Naive thymus-derived CD8-positive, alpha-beta T cell (primary cell): ENCODE results near the gene ANKRD1. TPM values are rescaled to one million over a fixed set of nuclear protein-coding genes. Genes with fewer than 3 reads are reported as not detected.
A peak's percentile ranks its signal among the peaks of the same experiment; 100 is the strongest.
"Not testable (repeated sequence)": the region's sequence is repeated elsewhere in the genome, so short reads cannot be mapped to it uniquely, and the experiment has no call there.

Experiments
- ATAC-seq, 2 donors: fragments of 150-1000 bp; cut with Tn5 transposase in 1 of 2; sonication (Bioruptor Pico), chemical (Tn5 transposase) in 1 of 2; 1 replicate in 1 of 2; 2 replicates in 1 of 2; pipeline ENCODE4 v1.10.0; 2021; ENCODE audit warnings: mild to moderate bottlenecking in 2 of 2, moderate library complexity in 2 of 2
- POLR2A ChIA-PET: fragments of 350-600 bp; sonication (Branson Sonifier 250); formaldehyde crosslinking; loops from one replicate; lab custom pipeline; 2021; ENCODE audit warnings: antibody characterized with exemption; lab: Charles Lee
- DNase-seq, 10 donors: peaks; one replicate each; pipeline versions ENCODE4 v3.0.0 to v3.0.0-alpha.2; 2020 to 2022
- H3K27ac Mint-ChIP-seq, 10 donors: one replicate each; pipeline ENCODE4 v1.8.0; 2020 to 2022; ENCODE audit warnings: mild to moderate bottlenecking in 10 of 10, mixed read lengths in 10 of 10, moderate library complexity in 4 of 10, inconsistent platforms in 1 of 10
- H3K27me3 Mint-ChIP-seq, 5 donors: one replicate each; pipeline ENCODE4 v1.8.0; 2021 to 2022; ENCODE audit warnings: mixed read lengths in 5 of 5
- H3K36me3 Mint-ChIP-seq, 3 donors: one replicate each; pipeline ENCODE4 v1.8.0; 2020 to 2022; ENCODE audit warnings: mixed read lengths in 3 of 3, mild to moderate bottlenecking in 2 of 3, inconsistent platforms in 1 of 3
- H3K4me1 Mint-ChIP-seq, 4 donors: one replicate each; pipeline ENCODE4 v1.8.0; 2021 to 2022; ENCODE audit warnings: mixed read lengths in 4 of 4
- H3K4me3 Mint-ChIP-seq, 10 donors: one replicate each; pipeline ENCODE4 v1.8.0; 2020 to 2022; ENCODE audit warnings: mild to moderate bottlenecking in 10 of 10, mixed read lengths in 10 of 10, moderate library complexity in 6 of 10, inconsistent platforms in 1 of 10
- H3K9me3 Mint-ChIP-seq, 9 donors: one replicate each; pipeline ENCODE4 v1.8.0; 2020 to 2022; ENCODE audit warnings: mixed read lengths in 9 of 9, mild to moderate bottlenecking in 3 of 9, inconsistent platforms in 1 of 9, moderate library complexity in 1 of 9
- polyA plus RNA-seq, 3 donors: library from polyadenylated mRNA; unstranded; fragments of 300-500 nt; fragmentation: Illumina TruSeq; gene quantifications; one replicate each; pipeline ENCODE4 v1.2.3, GENCODE V29; 2021
- total RNA-seq, 8 experiments: library from RNA in 2 of 8; stranded (reverse) in 2 of 8; gene quantifications; one replicate each; pipeline ENCODE4 v1.2.3 and lab custom pipeline; 2021 to 2026

Gene ANKRD1
- total and polyA plus RNA-seq, 5 experiments from 2014 or later, result not detected

GRCh38 chr10:90947030-90947960 is 26.4 kb upstream of the ANKRD1 start:
- H3K9me3 Mint-ChIP-seq, result peaks cover 0 to 5% (median 0%) of the 10 kb centered on the region in 9 donors
- H3K27me3 Mint-ChIP-seq, result peaks cover 0 to 3% (median 0%) of the 10 kb centered on the region in 5 donors
- POLR2A ChIA-PET, result no interaction called here
- DNase-seq, result peak in 2 of 10 donors; percentile 1 to 10
- no peaks in the 10 kb centered on the region for H3K36me3 Mint-ChIP-seq
- peaks cover 0 to 13% (median 10%) of the 10 kb centered on the region in 4 donors for H3K4me1 Mint-ChIP-seq
- ATAC-seq, result peak; percentile 57 to 64
- peak overlapping the region in 6 of 10 donors; percentile 4 to 78 (median 30) for H3K27ac Mint-ChIP-seq
- no peak overlapping the region for H3K4me3 Mint-ChIP-seq

GRCh38 chr10:90945491-90946070 is 24.7 kb upstream of the ANKRD1 start:
- peaks cover 0 to 13% (median 10%) of the 10 kb centered on the region in 4 donors for H3K4me1 Mint-ChIP-seq
- no peak for DNase-seq
- POLR2A ChIA-PET, result no interaction called here
- no peak overlapping the region for H3K27ac Mint-ChIP-seq
- no peak for ATAC-seq
- H3K36me3 Mint-ChIP-seq, result no peaks in the 10 kb centered on the region
- no peaks in the 10 kb centered on the region for H3K9me3 Mint-ChIP-seq
- H3K27me3 Mint-ChIP-seq, result peaks cover 0 to 3% (median 0%) of the 10 kb centered on the region in 5 donors
- H3K4me3 Mint-ChIP-seq, result no peak overlapping the region

DNA sequence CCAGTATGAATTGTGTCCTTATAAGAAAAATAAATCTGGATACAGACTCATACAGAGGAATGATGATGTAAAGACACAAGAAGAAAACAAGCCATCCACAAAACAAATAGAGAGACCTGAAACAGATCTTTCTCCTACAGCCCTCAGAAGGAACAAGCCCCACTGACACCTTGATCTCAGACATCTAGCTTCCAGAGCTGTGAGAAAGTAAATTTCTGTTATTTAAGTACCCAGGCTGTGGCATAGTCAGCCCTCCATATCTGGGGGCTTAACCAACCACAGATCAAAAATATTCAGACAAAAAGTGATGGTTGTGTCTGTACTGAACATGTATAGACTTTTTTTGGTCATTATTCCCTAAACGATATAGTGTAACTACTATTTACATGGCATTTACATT is 23.9 kb upstream of the ANKRD1 start:
- Mint-ChIP-seq H3K9me3 (no peaks in the 10 kb centered on the region), H3K4me3 (no peak overlapping the region), H3K4me1 (peaks cover 0 to 13% (median 10%) of the 10 kb centered on the region in 4 donors), H3K36me3 (no peaks in the 10 kb centered on the region), H3K27ac (no peak overlapping the region), H3K27me3 (peaks cover 0 to 3% (median 0%) of the 10 kb centered on the region in 5 donors)
- POLR2A ChIA-PET, result no interaction called here
- ATAC-seq (no peak), DNase-seq (no peak)

GRCh38 chr10:90942980-90943379 is 22.1 kb upstream of the ANKRD1 start:
- POLR2A ChIA-PET, ATAC-seq: not testable (repeated sequence)

GRCh38 chr10:90939648-90940047 is 18.8 kb upstream of the ANKRD1 start:
- POLR2A ChIA-PET, result no interaction called here
- H3K4me1 Mint-ChIP-seq, result peaks cover 0 to 6% (median 0%) of the 10 kb centered on the region in 4 donors
- H3K4me3 Mint-ChIP-seq, result no peak overlapping the region
- no peaks in the 10 kb centered on the region for H3K9me3 Mint-ChIP-seq
- H3K27ac Mint-ChIP-seq, result peak overlapping the region in 1 of 10 donors; percentile 3
- peaks cover 0 to 7% (median 0%) of the 10 kb centered on the region in 5 donors for H3K27me3 Mint-ChIP-seq
- no peaks in the 10 kb centered on the region for H3K36me3 Mint-ChIP-seq
- DNase-seq (no peak), ATAC-seq (no peak)

More at GRCh38 chr10:90942980-90943379, 22.1 kb upstream of the ANKRD1 start:
- H3K36me3 Mint-ChIP-seq, H3K4me3 Mint-ChIP-seq, DNase-seq, H3K9me3 Mint-ChIP-seq, H3K27me3 Mint-ChIP-seq, H3K27ac Mint-ChIP-seq: not testable (repeated sequence)
- peaks cover 0 to 13% (median 10%) of the 10 kb centered on the region in 4 donors for H3K4me1 Mint-ChIP-seq

DNA sequence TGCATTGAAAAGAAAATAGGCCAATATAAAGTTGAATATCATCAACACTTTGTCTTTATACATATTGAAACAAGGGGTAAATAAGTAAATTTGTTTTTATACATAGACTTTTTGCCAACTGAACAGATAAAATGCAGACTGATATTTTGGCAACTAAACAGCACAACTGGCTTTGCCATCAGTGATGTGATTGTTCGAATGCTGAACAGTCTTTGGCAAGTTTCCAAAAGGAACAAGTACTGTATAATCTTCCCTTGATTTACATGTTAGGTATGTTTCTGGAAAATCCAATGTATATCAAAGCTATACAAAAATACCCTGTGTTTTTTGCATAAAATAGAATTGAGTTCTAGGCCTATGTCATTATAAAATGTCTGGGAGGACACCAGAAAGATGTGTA is 18.2 kb upstream of the ANKRD1 start:
- POLR2A ChIA-PET, result no interaction called here
- no peak overlapping the region for H3K27ac Mint-ChIP-seq
- no peak for ATAC-seq
- no peaks in the 10 kb centered on the region for H3K9me3 Mint-ChIP-seq
- no peak for DNase-seq
- no peaks in the 10 kb centered on the region for H3K36me3 Mint-ChIP-seq
- H3K4me3 Mint-ChIP-seq, result no peak overlapping the region
- H3K27me3 Mint-ChIP-seq, result peaks cover 0 to 7% (median 0%) of the 10 kb centered on the region in 5 donors
- peaks cover 0 to 6% (median 0%) of the 10 kb centered on the region in 4 donors for H3K4me1 Mint-ChIP-seq

GRCh38 chr10:90937645-90938258 is 16.9 kb upstream of the ANKRD1 start:
- ATAC-seq, result no peak
- Mint-ChIP-seq H3K36me3 (no peaks in the 10 kb centered on the region), H3K4me3 (no peak overlapping the region), H3K9me3 (no peaks in the 10 kb centered on the region), H3K4me1 (peaks cover 0 to 6% (median 0%) of the 10 kb centered on the region in 4 donors), H3K27ac (no peak overlapping the region), H3K27me3 (peaks cover 0 to 9% (median 0%) of the 10 kb centered on the region in 5 donors)
- no peak for DNase-seq
- POLR2A ChIA-PET, result no interaction called here

DNA sequence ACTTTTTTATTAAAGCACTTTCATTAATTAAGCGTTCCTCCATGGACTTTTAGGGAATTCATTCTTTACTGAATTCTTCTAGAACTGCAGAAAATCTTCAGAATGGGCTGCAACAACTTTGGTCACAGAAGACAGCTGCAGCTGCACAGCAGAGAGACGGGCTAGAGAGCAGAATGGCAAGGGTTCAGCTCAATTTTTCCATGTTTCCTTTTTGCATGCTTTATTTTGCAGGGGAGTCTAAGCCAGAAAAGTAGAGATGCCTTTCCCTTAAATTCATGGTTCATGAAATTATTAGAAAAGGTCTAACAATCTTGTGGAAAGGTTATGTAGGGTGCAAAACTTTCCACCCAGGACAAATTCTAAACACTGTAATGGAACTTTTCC is 15.4 kb upstream of the ANKRD1 start:
- Mint-ChIP-seq H3K27ac (no peak overlapping the region), H3K9me3 (no peaks in the 10 kb centered on the region), H3K4me3 (no peak overlapping the region), H3K4me1 (peaks cover 0 to 6% (median 0%) of the 10 kb centered on the region in 4 donors), H3K36me3 (no peaks in the 10 kb centered on the region), H3K27me3 (peaks cover 0 to 9% (median under 1%) of the 10 kb centered on the region in 5 donors)
- no peak for ATAC-seq
- DNase-seq, result no peak
- POLR2A ChIA-PET, result no interaction called here

DNA sequence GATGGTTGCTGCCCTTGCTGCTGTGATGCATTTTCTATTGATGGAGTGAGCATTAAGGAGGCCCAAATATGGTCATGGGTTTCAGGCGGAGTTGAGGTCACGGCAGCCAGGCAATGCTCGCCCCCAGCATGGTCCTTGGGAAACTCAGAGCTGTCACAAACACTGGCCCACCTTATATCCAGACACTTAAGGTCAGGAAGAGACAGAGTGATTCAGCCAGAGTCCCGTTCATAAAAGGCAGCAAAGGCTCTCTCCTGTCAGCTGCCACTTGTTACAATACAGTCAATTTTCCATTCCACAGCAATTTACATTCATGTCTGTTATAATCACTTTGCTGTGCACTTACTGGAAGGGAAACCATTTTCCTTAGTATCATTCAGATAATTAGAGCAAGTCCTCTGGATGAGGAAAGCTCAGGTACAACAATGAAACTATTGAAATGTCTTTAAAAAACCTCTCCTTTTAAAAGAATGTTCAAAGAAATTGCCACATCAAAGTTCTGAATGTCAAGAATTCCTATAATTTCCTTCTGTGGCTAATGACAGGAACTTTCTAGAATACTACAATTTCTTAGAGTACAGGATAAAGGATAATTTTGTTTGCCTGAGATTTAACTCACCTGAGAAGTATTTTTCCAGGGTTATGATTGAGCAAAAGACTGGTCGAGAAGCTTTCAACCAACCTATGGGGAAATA is 14.8 kb upstream of the ANKRD1 start:
- ATAC-seq, result no peak
- Mint-ChIP-seq H3K9me3 (no peaks in the 10 kb centered on the region), H3K27ac (peak overlapping the region in 1 of 10 donors; percentile 17), H3K4me3 (no peak overlapping the region), H3K4me1 (peaks cover 0 to 6% (median 0%) of the 10 kb centered on the region in 4 donors), H3K27me3 (peaks cover 0 to 9% (median 4%) of the 10 kb centered on the region in 5 donors), H3K36me3 (no peaks in the 10 kb centered on the region)
- DNase-seq, result no peak
- POLR2A ChIA-PET, result no interaction called here

DNA sequence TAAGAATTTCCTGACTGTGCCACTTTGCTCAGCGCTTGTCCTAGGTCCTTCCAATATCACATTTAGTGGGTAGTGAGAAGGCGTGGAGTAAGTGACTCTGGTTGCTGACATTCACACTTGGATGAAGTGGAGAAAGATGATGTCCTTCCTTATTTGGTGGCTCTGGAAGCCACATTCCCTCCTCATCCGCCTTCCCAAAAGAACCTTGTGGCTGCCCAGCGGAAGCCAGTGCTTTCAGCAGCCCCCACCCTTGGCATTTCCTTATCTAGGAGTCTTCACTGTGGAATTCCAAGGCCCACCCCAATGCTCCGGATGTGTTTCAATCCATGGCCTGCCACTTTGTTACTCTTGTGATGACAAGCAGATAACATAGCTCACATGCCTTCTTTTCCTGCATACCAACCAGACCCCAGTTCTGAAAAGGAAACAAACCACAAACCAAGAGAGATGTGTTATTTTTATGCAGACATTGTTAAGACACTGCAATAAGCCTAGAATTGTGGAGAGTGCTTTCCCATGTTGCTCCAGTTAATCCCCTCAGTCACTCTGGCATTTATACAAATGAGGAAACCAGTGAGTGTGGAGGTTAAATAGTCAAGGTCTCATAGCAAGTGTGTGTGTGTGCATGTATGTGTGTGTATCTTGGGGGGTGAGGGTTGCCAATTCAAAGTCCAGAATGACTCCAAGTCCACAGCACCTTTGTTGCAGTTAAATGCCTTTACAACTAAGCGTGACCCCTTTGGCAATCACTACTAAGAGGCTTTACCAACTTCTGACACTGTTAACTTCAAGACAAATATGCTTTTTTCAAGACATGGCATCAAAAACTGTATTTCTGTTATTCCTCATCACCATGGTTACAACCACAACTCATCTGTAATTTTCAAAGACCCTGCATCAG is 10.3 kb upstream of the ANKRD1 start:
- DNase-seq, result no peak
- H3K9me3 Mint-ChIP-seq, result no peaks in the 10 kb centered on the region
- POLR2A ChIA-PET, result no interaction called here
- H3K4me3 Mint-ChIP-seq, result no peak overlapping the region
- ATAC-seq, result no peak
- H3K36me3 Mint-ChIP-seq, result no peaks in the 10 kb centered on the region
- no peak overlapping the region for H3K27ac Mint-ChIP-seq
- peaks cover 0 to 6% (median under 1%) of the 10 kb centered on the region in 4 donors for H3K4me1 Mint-ChIP-seq
- H3K27me3 Mint-ChIP-seq, result peaks cover 11 to 24% (median 15%) of the 10 kb centered on the region in 5 donors

- Mint-ChIP-seq H3K4me3 (no peak overlapping the region), H3K27me3 (peaks cover 11 to 24% (median 15%) of the 10 kb centered on the region in 5 donors), H3K36me3 (no peaks in the 10 kb centered on the region), H3K9me3 (no peaks in the 10 kb centered on the region), H3K4me1 (peaks cover 0 to 2% (median under 1%) of the 10 kb centered on the region in 4 donors), H3K27ac (peak overlapping the region in 1 of 10 donors; percentile 57)
- no peak for DNase-seq
- POLR2A ChIA-PET, result no interaction called here
- no peak for ATAC-seq
Observed at GRCh38 chr10:90930070-90930837, 9.4 kb upstream of the ANKRD1 start.
